ENCODE data around the gene USP36.

USP36 gene

GRCh38 chr17:78859051-78859450, 18.4 kb upstream of the USP36 start:
- no peak for DNase-seq
- no peak for TF ChIP-seq POLR2A (IDR thresholded peaks at IDR 0.05; ENCODE audit: low read length)
- TF ChIP-seq GATA1 (IDR thresholded peaks at IDR 0.05; ENCODE audit: low read depth, low read length): no peak

- TF ChIP-seq GATA1 (IDR thresholded peaks at IDR 0.05; ENCODE audit: low read depth, low read length) (no peak), POLR2A (IDR thresholded peaks at IDR 0.05; ENCODE audit: low read length) (no peak)
- no peak for DNase-seq
These were observed 16.7 kb upstream of the USP36 start for GRCh38 chr17:78857266-78857665.

GRCh38 chr17:78855561-78856165, 15.0 kb upstream of the USP36 start:
- TF ChIP-seq POLR2A (IDR thresholded peaks at IDR 0.05; ENCODE audit: low read length) (no peak), GATA1 (IDR thresholded peaks at IDR 0.05; ENCODE audit: low read depth, low read length) (no peak)
- no peak for DNase-seq

- no peak for DNase-seq
- no peak for TF ChIP-seq GATA1 (IDR thresholded peaks at IDR 0.05; ENCODE audit: low read depth, low read length)
- TF ChIP-seq POLR2A (IDR thresholded peaks at IDR 0.05; ENCODE audit: low read length): no peak
These were observed 13.9 kb upstream of the USP36 start for GRCh38 chr17:78854508-78854907.

- TF ChIP-seq GATA1 (IDR thresholded peaks at IDR 0.05; ENCODE audit: low read depth, low read length) (no peak), POLR2A (IDR thresholded peaks at IDR 0.05; ENCODE audit: low read length) (no peak)
- peak; percentile 17 to 41 for DNase-seq
These were observed 13.3 kb upstream of the USP36 start for GRCh38 chr17:78853926-78854394.

- TF ChIP-seq POLR2A (IDR thresholded peaks at IDR 0.05; ENCODE audit: low read length): no peak
- no peak for TF ChIP-seq GATA1 (IDR thresholded peaks at IDR 0.05; ENCODE audit: low read depth, low read length)
- DNase-seq: peak in 1 of 2 experiments; percentile 33
These were observed 12.1 kb upstream of the USP36 start for GRCh38 chr17:78852709-78853121.

- TF ChIP-seq POLR2A (IDR thresholded peaks at IDR 0.05; ENCODE audit: low read length): no peak
- TF ChIP-seq GATA1 (IDR thresholded peaks at IDR 0.05; ENCODE audit: low read depth, low read length): no peak
- DNase-seq: no peak
These were observed 8.4 kb upstream of the USP36 start for GRCh38 chr17:78849026-78849425.

- TF ChIP-seq GATA1 (IDR thresholded peaks at IDR 0.05; ENCODE audit: low read depth, low read length) (no peak), POLR2A (IDR thresholded peaks at IDR 0.05; ENCODE audit: low read length) (no peak)
- no peak for DNase-seq
These were observed 6.4 kb upstream of the USP36 start for GRCh38 chr17:78847052-78847451.

GRCh38 chr17:78844301-78845005, 3.8 kb upstream of the USP36 start:
- DNase-seq: no peak
- TF ChIP-seq POLR2A (IDR thresholded peaks at IDR 0.05; ENCODE audit: low read length) (no peak), GATA1 (IDR thresholded peaks at IDR 0.05; ENCODE audit: low read depth, low read length) (no peak)

GRCh38 chr17:78842881-78843565, 2.4 kb upstream of the USP36 start:
- DNase-seq: peak; percentile 65 to 74
- TF ChIP-seq POLR2A (IDR thresholded peaks at IDR 0.05; ENCODE audit: low read length) (no peak), GATA1 (IDR thresholded peaks at IDR 0.05; ENCODE audit: low read depth, low read length) (no peak)

GRCh38 chr17:78840530-78840779, 159 bp downstream of the USP36 start:
- DNase-seq: no peak
- TF ChIP-seq GATA1 (IDR thresholded peaks at IDR 0.05; ENCODE audit: low read depth, low read length) (no peak), POLR2A (IDR thresholded peaks at IDR 0.05; ENCODE audit: low read length) (no peak)

- TF ChIP-seq POLR2A (IDR thresholded peaks at IDR 0.05; ENCODE audit: low read length) (no peak), GATA1 (IDR thresholded peaks at IDR 0.05; ENCODE audit: low read depth, low read length) (no peak)
These were observed 668 bp downstream of the USP36 start for GRCh38 chr17:78839762-78840529.

GRCh38 chr17:78839235-78839761, 1.3 kb downstream of the USP36 start:
- no peak for DNase-seq
- TF ChIP-seq GATA1 (IDR thresholded peaks at IDR 0.05; ENCODE audit: low read depth, low read length): no peak
- no peak for TF ChIP-seq POLR2A (IDR thresholded peaks at IDR 0.05; ENCODE audit: low read length)

More at GRCh38 chr17:78839762-78840529, 668 bp downstream of the USP36 start:
- DNase-seq: peak; percentile 73 to 83

GRCh38 chr17:78838574-78839005, 2.0 kb downstream of the USP36 start:
- DNase-seq: no peak
- TF ChIP-seq GATA1 (IDR thresholded peaks at IDR 0.05; ENCODE audit: low read depth, low read length): no peak
- TF ChIP-seq POLR2A (IDR thresholded peaks at IDR 0.05; ENCODE audit: low read length): no peak

All from erythroblast (primary cell).